K562 (cell line): ENCODE measurements around the gene C5orf22. TPM values are rescaled to one million over a fixed set of nuclear protein-coding genes. Genes with fewer than 3 reads are reported as not detected.

Experiments
- BRD9 ChIP-seq: fragments of 450-650 bp; IDR thresholded peaks from 2 replicates; pipeline ENCODE4 v1.6.1; 2018; ENCODE audit warnings: low read depth; ENCODE audit not compliant: partially characterized antibody
- EHMT2 ChIP-seq: fragments of 450-650 bp; IDR thresholded peaks from 2 replicates; pipeline ENCODE4 v1.6.1; 2018; ENCODE audit warnings: antibody characterized with exemption
- PCBP2 ChIP-seq: fragments of 200-400 bp; formaldehyde crosslinking; IDR thresholded peaks from 2 replicates; pipeline ENCODE4 v1.6.1; 2018; ENCODE audit warnings: low read length, low read depth, mild to moderate bottlenecking, moderate library complexity; ENCODE audit not compliant: poor library complexity, severe bottlenecking
- PHF20 ChIP-seq: fragments of 450-650 bp; IDR thresholded peaks from 2 replicates; pipeline ENCODE4 v1.6.1; 2018; ENCODE audit not compliant: partially characterized antibody
- RBM25 ChIP-seq: fragments of 200-400 bp; formaldehyde crosslinking; IDR thresholded peaks from 2 replicates; pipeline ENCODE4 v1.6.1; 2018; ENCODE audit warnings: low read length, low read depth, moderate library complexity; ENCODE audit not compliant: severe bottlenecking
- STAT5B ChIP-seq: fragments of 250-450 bp; sonication (Bioruptor Pico); IDR thresholded peaks from 2 replicates; pipeline ENCODE4 v1.8.0; 2021; ENCODE audit warnings: mild to moderate bottlenecking, inconsistent platforms
- polyA plus RNA-seq, 8 experiments: library from polyadenylated mRNA; depleted of rRNA in 4 of 8; stranded (reverse) in 5 of 8; unstranded in 3 of 8; fragments of >200 nt; fragmentation: Nextera tagmentation in 2 of 8; fragmentation: Illumina TruSeq in 1 of 8; extraction: Ambion mirVana in 2 of 8; extraction: Trizol in 1 of 8; gene quantifications; 2 replicates each; pipeline versions ENCODE4 v1.2.1 to v1.2.3, GENCODE V29; 2011 to 2014; ENCODE audit warnings: inconsistent platforms in 1 of 8, missing spikeins in 1 of 8
- total RNA-seq, 7 experiments: library from RNA; depleted of rRNA in 6 of 7; stranded (reverse); fragments of >200 nt in 6 of 7; fragmentation: Illumina TruSeq in 2 of 7; extraction: Trizol in 2 of 7; gene quantifications; 2 replicates each; pipeline versions ENCODE4 v1.2.1 to v1.2.3, GENCODE V29; 2011 to 2021; ENCODE audit warnings: low replicate concordance in 1 of 7
- TF ChIP-seq, protein P1 (sequence below): sonication (generic); formaldehyde crosslinking; IDR thresholded peaks from 2 replicates; pipeline ENCODE4 v1.4.0; 2020; ENCODE audit warnings: mild to moderate bottlenecking, missing genetic modification reagents
- TF ChIP-seq, protein P2 (sequence below): fragments of 250-450 bp; sonication (Bioruptor Pico); IDR thresholded peaks from 2 replicates; pipeline ENCODE4 v1.5.0; 2022; ENCODE audit warnings: mild to moderate bottlenecking
- TF ChIP-seq, protein P3 (sequence below), 2 experiments: fragments of 450-650 bp; IDR thresholded peaks; 2 replicates each; pipeline ENCODE4 v1.6.1; 2016; ENCODE audit warnings: mild to moderate bottlenecking in 2 of 2, borderline replicate concordance in 1 of 2, low read depth in 1 of 2, moderate library complexity in 1 of 2
- TF ChIP-seq, protein P4 (sequence below): fragments of 450-650 bp; IDR thresholded peaks from 2 replicates; pipeline ENCODE4 v1.6.1; 2018; ENCODE audit not compliant: partially characterized antibody

The C5orf22 gene
- total and polyA plus RNA-seq, 9 of the 15 experiments (the other 6 are each of a cell fraction or from before 2014, with no cell fraction given): 22.7 to 56.7 (median 39.3) TPM

DNA sequence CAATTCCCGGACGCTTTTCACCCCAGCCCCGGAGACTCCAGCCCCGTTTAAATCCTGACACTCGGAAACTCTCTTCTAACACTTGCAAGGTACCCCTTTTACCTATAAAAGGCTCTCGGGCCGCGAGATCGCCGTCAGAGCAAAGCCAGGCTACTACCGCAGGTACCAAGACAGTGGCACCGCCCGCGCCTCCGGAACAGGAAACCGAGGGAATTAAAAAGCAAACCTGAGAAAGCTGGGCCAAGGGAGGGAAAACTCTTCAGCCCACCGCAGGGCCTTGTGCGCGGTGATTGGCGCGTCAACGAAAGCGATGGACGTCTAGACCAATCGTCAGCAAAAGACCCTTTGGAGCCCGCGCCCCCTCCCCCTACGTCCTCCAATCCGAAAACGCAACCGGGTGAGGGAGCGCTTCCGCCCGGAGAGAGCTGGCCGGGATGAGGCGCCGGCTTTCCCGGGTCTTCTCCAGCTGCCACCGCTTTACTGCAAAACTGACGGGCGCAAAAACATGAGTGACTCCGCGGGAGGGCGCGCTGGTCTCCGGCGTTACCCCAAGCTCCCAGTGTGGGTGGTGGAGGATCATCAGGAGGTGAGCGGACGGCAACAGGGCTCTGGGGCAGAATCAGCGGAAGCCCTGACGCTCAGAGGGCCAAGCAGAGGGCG is at the start of gene C5orf22, which contains the start of gene DROSHA (continued):
- TF ChIP-seq, protein P1, sequence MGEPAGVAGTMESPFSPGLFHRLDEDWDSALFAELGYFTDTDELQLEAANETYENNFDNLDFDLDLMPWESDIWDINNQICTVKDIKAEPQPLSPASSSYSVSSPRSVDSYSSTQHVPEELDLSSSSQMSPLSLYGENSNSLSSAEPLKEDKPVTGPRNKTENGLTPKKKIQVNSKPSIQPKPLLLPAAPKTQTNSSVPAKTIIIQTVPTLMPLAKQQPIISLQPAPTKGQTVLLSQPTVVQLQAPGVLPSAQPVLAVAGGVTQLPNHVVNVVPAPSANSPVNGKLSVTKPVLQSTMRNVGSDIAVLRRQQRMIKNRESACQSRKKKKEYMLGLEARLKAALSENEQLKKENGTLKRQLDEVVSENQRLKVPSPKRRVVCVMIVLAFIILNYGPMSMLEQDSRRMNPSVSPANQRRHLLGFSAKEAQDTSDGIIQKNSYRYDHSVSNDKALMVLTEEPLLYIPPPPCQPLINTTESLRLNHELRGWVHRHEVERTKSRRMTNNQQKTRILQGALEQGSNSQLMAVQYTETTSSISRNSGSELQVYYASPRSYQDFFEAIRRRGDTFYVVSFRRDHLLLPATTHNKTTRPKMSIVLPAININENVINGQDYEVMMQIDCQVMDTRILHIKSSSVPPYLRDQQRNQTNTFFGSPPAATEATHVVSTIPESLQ: peak; percentile 38; the same call in 1 of the 2 replicates
- TF ChIP-seq PCBP2: no peak
- TF ChIP-seq, protein P2, sequence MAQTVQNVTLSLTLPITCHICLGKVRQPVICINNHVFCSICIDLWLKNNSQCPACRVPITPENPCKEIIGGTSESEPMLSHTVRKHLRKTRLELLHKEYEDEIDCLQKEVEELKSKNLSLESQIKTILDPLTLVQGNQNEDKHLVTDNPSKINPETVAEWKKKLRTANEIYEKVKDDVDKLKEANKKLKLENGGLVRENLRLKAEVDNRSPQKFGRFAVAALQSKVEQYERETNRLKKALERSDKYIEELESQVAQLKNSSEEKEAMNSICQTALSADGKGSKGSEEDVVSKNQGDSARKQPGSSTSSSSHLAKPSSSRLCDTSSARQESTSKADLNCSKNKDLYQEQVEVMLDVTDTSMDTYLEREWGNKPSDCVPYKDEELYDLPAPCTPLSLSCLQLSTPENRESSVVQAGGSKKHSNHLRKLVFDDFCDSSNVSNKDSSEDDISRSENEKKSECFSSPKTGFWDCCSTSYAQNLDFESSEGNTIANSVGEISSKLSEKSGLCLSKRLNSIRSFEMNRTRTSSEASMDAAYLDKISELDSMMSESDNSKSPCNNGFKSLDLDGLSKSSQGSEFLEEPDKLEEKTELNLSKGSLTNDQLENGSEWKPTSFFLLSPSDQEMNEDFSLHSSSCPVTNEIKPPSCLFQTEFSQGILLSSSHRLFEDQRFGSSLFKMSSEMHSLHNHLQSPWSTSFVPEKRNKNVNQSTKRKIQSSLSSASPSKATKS (CRISPR knock-in tag): no peak
- no peak for TF ChIP-seq BRD9
- TF ChIP-seq RBM25: peak; percentile 97
- TF ChIP-seq EHMT2: no peak
- TF ChIP-seq PHF20: peak; percentile 88
- TF ChIP-seq, protein P3, sequence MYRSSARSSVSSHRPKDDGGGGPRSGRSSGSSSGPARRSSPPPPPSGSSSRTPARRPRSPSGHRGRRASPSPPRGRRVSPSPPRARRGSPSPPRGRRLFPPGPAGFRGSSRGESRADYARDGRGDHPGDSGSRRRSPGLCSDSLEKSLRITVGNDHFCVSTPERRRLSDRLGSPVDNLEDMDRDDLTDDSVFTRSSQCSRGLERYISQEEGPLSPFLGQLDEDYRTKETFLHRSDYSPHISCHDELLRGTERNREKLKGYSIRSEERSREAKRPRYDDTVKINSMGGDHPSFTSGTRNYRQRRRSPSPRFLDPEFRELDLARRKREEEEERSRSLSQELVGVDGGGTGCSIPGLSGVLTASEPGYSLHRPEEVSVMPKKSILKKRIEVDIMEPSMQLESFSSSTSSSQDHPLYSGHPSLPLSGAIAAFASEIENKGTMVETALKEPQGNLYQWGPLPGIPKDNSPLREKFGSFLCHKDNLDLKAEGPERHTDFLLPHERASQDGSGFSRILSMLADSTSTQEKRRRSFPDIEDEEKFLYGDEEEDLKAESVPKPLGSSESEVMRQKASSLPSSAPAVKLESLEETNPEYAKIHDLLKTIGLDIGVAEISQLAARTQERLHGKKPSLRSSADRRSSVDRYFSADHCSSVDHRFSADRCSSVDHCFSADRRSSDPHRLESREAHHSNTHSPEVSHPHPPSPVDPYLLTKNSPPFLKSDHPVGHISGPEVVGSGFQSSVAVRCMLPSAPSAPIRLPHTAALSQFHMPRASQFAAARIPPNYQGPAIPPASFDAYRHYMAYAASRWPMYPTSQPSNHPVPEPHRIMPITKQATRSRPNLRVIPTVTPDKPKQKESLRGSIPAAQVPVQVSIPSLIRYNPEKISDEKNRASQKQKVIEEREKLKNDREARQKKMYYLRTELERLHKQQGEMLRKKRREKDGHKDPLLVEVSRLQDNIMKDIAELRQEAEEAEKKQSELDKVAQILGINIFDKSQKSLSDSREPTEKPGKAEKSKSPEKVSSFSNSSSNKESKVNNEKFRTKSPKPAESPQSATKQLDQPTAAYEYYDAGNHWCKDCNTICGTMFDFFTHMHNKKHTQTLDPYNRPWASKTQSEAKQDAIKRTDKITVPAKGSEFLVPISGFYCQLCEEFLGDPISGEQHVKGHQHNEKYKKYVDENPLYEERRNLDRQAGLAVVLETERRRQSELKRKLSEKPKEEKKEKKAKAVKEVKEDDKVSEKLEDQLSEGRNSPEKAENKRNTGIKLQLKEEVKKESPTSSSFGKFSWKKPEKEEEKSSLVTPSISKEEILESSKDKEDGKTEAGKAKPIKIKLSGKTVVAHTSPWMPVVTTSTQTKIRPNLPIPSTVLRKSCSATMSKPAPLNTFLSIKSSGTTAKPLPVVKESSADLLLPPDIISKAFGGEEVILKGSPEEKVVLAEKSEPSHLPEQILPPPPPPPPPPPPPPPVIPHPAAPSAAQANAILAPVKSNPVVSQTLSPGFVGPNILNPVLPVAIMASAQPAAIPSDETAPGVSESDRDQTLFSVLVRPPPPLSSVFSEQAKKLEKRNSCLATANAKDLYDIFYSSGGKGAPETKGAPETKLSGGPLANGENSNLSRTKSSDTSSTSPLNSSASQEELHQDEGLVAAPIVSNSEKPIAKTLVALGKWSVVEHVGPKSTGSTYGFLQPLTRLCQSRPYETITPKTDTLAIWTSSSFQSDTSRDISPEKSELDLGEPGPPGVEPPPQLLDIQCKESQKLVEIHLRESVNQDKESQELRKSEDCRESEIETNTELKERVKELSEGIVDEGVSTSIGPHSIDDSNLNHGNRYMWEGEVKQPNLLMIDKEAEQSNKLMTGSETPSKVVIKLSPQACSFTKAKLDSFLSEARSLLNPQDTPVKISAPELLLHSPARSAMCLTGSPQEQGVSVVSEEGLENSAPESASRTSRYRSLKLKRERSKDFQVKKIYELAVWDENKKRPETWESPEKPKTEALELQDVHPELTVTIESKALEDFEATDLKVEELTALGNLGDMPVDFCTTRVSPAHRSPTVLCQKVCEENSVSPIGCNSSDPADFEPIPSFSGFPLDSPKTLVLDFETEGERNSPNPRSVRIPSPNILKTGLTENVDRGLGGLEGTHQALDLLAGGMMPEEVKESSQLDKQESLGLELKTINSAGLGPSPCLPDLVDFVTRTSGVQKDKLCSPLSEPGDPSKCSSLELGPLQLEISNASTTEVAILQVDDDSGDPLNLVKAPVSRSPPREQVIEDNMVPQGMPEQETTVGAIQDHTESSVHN (IDR thresholded peaks at IDR 0.05; ENCODE audit: borderline replicate concordance in 1 of 2, low read depth in 1 of 2): no peak
- TF ChIP-seq, protein P4, sequence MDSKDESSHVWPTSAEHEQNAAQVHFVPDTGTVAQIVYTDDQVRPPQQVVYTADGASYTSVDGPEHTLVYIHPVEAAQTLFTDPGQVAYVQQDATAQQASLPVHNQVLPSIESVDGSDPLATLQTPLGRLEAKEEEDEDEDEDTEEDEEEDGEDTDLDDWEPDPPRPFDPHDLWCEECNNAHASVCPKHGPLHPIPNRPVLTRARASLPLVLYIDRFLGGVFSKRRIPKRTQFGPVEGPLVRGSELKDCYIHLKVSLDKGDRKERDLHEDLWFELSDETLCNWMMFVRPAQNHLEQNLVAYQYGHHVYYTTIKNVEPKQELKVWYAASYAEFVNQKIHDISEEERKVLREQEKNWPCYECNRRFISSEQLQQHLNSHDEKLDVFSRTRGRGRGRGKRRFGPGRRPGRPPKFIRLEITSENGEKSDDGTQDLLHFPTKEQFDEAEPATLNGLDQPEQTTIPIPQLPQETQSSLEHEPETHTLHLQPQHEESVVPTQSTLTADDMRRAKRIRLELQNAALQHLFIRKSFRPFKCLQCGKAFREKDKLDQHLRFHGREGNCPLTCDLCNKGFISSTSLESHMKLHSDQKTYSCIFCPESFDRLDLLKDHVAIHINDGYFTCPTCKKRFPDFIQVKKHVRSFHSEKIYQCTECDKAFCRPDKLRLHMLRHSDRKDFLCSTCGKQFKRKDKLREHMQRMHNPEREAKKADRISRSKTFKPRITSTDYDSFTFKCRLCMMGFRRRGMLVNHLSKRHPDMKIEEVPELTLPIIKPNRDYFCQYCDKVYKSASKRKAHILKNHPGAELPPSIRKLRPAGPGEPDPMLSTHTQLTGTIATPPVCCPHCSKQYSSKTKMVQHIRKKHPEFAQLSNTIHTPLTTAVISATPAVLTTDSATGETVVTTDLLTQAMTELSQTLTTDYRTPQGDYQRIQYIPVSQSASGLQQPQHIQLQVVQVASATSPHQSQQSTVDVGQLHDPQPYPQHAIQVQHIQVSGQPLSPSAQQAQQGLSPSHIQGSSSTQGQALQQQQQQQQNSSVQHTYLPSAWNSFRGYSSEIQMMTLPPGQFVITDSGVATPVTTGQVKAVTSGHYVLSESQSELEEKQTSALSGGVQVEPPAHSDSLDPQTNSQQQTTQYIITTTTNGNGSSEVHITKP: peak; percentile 42
- TF ChIP-seq STAT5B (CRISPR knock-in tag): no peak
